ENCODE measurements around the gene KRT17. TPM values are rescaled to one million over a fixed set of nuclear protein-coding genes. Genes with fewer than 3 reads are reported as not detected.
"Not testable (repeated sequence)": the region's sequence is repeated elsewhere in the genome, so short reads cannot be mapped to it uniquely, and the experiment has no call there.

KRT17 gene
- total RNA-seq, 1 experiment from 2014 or later = not detected

- H3K4me3 ChIP-seq (ENCODE audit: insufficient read depth, low read depth, low read length); H3K36me3 ChIP-seq (replicated peaks; ENCODE audit: control insufficient read depth, insufficient read depth, low read length); DNase-seq; H3K27me3 ChIP-seq (ENCODE audit: control insufficient read depth, insufficient read depth, low read length): not testable (repeated sequence)
Measured at GRCh38 chr17:41622340-41623183, 1.8 kb downstream of the KRT17 start.

- no peak for DNase-seq
- H3K4me3 ChIP-seq (ENCODE audit: insufficient read depth, low read depth, low read length) = no peak overlapping the region
- H3K27me3 ChIP-seq (ENCODE audit: control insufficient read depth, insufficient read depth, low read length) = no peaks in the 10 kb centered on the region
- no peaks in the 10 kb centered on the region for H3K36me3 ChIP-seq (replicated peaks; ENCODE audit: control insufficient read depth, insufficient read depth, low read length)
Measured at GRCh38 chr17:41621916-41622315, 2.5 kb downstream of the KRT17 start.

GRCh38 chr17:41621435-41621817, 2.9 kb downstream of the KRT17 start:
- H3K27me3 ChIP-seq (ENCODE audit: control insufficient read depth, insufficient read depth, low read length); H3K4me3 ChIP-seq (ENCODE audit: insufficient read depth, low read depth, low read length); H3K36me3 ChIP-seq (replicated peaks; ENCODE audit: control insufficient read depth, insufficient read depth, low read length); DNase-seq: not testable (repeated sequence)

- peak; percentile 52 for DNase-seq
- Histone ChIP-seq H3K36me3 (replicated peaks; ENCODE audit: control insufficient read depth, insufficient read depth, low read length) (no peaks in the 10 kb centered on the region), H3K4me3 (ENCODE audit: insufficient read depth, low read depth, low read length) (no peak overlapping the region), H3K27me3 (ENCODE audit: control insufficient read depth, insufficient read depth, low read length) (no peaks in the 10 kb centered on the region)
Measured at GRCh38 chr17:41620583-41621434, 3.6 kb downstream of the KRT17 start.

GRCh38 chr17:41619927-41620582, 4.3 kb downstream of the KRT17 start:
- DNase-seq; H3K36me3 ChIP-seq (replicated peaks; ENCODE audit: control insufficient read depth, insufficient read depth, low read length); H3K4me3 ChIP-seq (ENCODE audit: insufficient read depth, low read depth, low read length); H3K27me3 ChIP-seq (ENCODE audit: control insufficient read depth, insufficient read depth, low read length): not testable (repeated sequence)

- no peak for DNase-seq
- H3K36me3 ChIP-seq (replicated peaks; ENCODE audit: control insufficient read depth, insufficient read depth, low read length) = no peaks in the 10 kb centered on the region
- no peaks in the 10 kb centered on the region for H3K27me3 ChIP-seq (ENCODE audit: control insufficient read depth, insufficient read depth, low read length)
- H3K4me3 ChIP-seq (ENCODE audit: insufficient read depth, low read depth, low read length) = no peak overlapping the region
Measured at GRCh38 chr17:41619036-41619926, 5.1 kb downstream of the KRT17 start.

GRCh38 chr17:41618341-41619035, 5.9 kb downstream of the KRT17 start:
- H3K4me3 ChIP-seq (ENCODE audit: insufficient read depth, low read depth, low read length) = no peak overlapping the region
- no peaks in the 10 kb centered on the region for H3K27me3 ChIP-seq (ENCODE audit: control insufficient read depth, insufficient read depth, low read length)
- no peaks in the 10 kb centered on the region for H3K36me3 ChIP-seq (replicated peaks; ENCODE audit: control insufficient read depth, insufficient read depth, low read length)
- DNase-seq = peak; percentile 44

- Histone ChIP-seq H3K36me3 (replicated peaks; ENCODE audit: control insufficient read depth, insufficient read depth, low read length) (no peaks in the 10 kb centered on the region), H3K4me3 (ENCODE audit: insufficient read depth, low read depth, low read length) (no peak overlapping the region), H3K27me3 (ENCODE audit: control insufficient read depth, insufficient read depth, low read length) (no peaks in the 10 kb centered on the region)
- peak; percentile 36 for DNase-seq
Measured at GRCh38 chr17:41617698-41618097, 6.7 kb downstream of the KRT17 start.

GRCh38 chr17:41617136-41617535, 7.2 kb downstream of the KRT17 start:
- DNase-seq = no peak
- no peak overlapping the region for H3K4me3 ChIP-seq (ENCODE audit: insufficient read depth, low read depth, low read length)
- H3K27me3 ChIP-seq (ENCODE audit: control insufficient read depth, insufficient read depth, low read length) = no peaks in the 10 kb centered on the region
- no peaks in the 10 kb centered on the region for H3K36me3 ChIP-seq (replicated peaks; ENCODE audit: control insufficient read depth, insufficient read depth, low read length)

GRCh38 chr17:41616486-41616885, 7.9 kb downstream of the KRT17 start:
- H3K36me3 ChIP-seq (replicated peaks; ENCODE audit: control insufficient read depth, insufficient read depth, low read length); H3K4me3 ChIP-seq (ENCODE audit: insufficient read depth, low read depth, low read length); H3K27me3 ChIP-seq (ENCODE audit: control insufficient read depth, insufficient read depth, low read length): not testable (repeated sequence)
- DNase-seq = peak; percentile 42

GRCh38 chr17:41615454-41615853, 8.9 kb downstream of the KRT17 start:
- no peaks in the 10 kb centered on the region for H3K27me3 ChIP-seq (ENCODE audit: control insufficient read depth, insufficient read depth, low read length)
- peak; percentile 65 for DNase-seq

GRCh38 chr17:41614767-41615166, 9.6 kb downstream of the KRT17 start:
- not testable (repeated sequence) for H3K36me3 ChIP-seq (replicated peaks; ENCODE audit: control insufficient read depth, insufficient read depth, low read length); H3K27me3 ChIP-seq (ENCODE audit: control insufficient read depth, insufficient read depth, low read length); H3K4me3 ChIP-seq (ENCODE audit: insufficient read depth, low read depth, low read length); DNase-seq

More at GRCh38 chr17:41615454-41615853, 8.9 kb downstream of the KRT17 start:
- Histone ChIP-seq H3K4me3 (ENCODE audit: insufficient read depth, low read depth, low read length) (no peak overlapping the region), H3K36me3 (replicated peaks; ENCODE audit: control insufficient read depth, insufficient read depth, low read length) (no peaks in the 10 kb centered on the region)

- Histone ChIP-seq H3K36me3 (replicated peaks; ENCODE audit: control insufficient read depth, insufficient read depth, low read length) (no peaks in the 10 kb centered on the region), H3K27me3 (ENCODE audit: control insufficient read depth, insufficient read depth, low read length) (no peaks in the 10 kb centered on the region), H3K4me3 (ENCODE audit: insufficient read depth, low read depth, low read length) (no peak overlapping the region)
- DNase-seq = no peak
Measured at GRCh38 chr17:41614098-41614497, 10.3 kb downstream of the KRT17 start.
